ENCODE measurements around the gene GALNT14.

Gene GALNT14

GRCh38 chr2:31008561-31009114 lies 129.6 kb downstream of the GALNT14 start:
- DNase-seq (ENCODE audit: low spot score), result no peak

GRCh38 chr2:31004257-31004656 lies 134.0 kb downstream of the GALNT14 start:
- no peak for DNase-seq (ENCODE audit: low spot score)

- DNase-seq (ENCODE audit: low spot score), result no peak
Measured at GRCh38 chr2:31003749-31004148, 134.5 kb downstream of the GALNT14 start.

GRCh38 chr2:31002537-31003150 lies 135.6 kb downstream of the GALNT14 start:
- no peak for DNase-seq (ENCODE audit: low spot score)

- no peak for DNase-seq (ENCODE audit: low spot score)
Measured at GRCh38 chr2:31000970-31001369, 137.3 kb downstream of the GALNT14 start.

- no peak for DNase-seq (ENCODE audit: low spot score)
Measured at GRCh38 chr2:30998672-30999071, 139.6 kb downstream of the GALNT14 start.

- no peak for DNase-seq (ENCODE audit: low spot score)
Measured at GRCh38 chr2:30997979-30998378, 140.3 kb downstream of the GALNT14 start.

- DNase-seq (ENCODE audit: low spot score), result no peak
Measured at GRCh38 chr2:30994227-30995056, 143.8 kb downstream of the GALNT14 start.

GRCh38 chr2:30992781-30993180 lies 145.5 kb downstream of the GALNT14 start:
- no peak for DNase-seq (ENCODE audit: low spot score)

GRCh38 chr2:30990671-30991070 lies 147.6 kb downstream of the GALNT14 start:
- no peak for DNase-seq (ENCODE audit: low spot score)

GRCh38 chr2:30990176-30990575 lies 148.1 kb downstream of the GALNT14 start:
- DNase-seq (ENCODE audit: low spot score), result no peak

GRCh38 chr2:30989746-30990145 lies 148.5 kb downstream of the GALNT14 start:
- DNase-seq (ENCODE audit: low spot score), result no peak

- no peak for DNase-seq (ENCODE audit: low spot score)
Measured at GRCh38 chr2:30987566-30987965, 150.7 kb downstream of the GALNT14 start.

- no peak for DNase-seq (ENCODE audit: low spot score)
Measured at GRCh38 chr2:30986231-30986580, 152.0 kb downstream of the GALNT14 start.

- DNase-seq (ENCODE audit: low spot score), result no peak
Measured at GRCh38 chr2:30985493-30986230, 152.6 kb downstream of the GALNT14 start.

- no peak for DNase-seq (ENCODE audit: low spot score)
Measured at GRCh38 chr2:30984148-30984547, 154.1 kb downstream of the GALNT14 start.

- no peak for DNase-seq (ENCODE audit: low spot score)
Measured at GRCh38 chr2:30981510-30981909, 156.7 kb downstream of the GALNT14 start.

- no peak for DNase-seq (ENCODE audit: low spot score)
Measured at GRCh38 chr2:30981096-30981495, 157.1 kb downstream of the GALNT14 start.

GRCh38 chr2:30979822-30980245 lies 158.4 kb downstream of the GALNT14 start:
- no peak for DNase-seq (ENCODE audit: low spot score)

GRCh38 chr2:30978854-30979253 lies 159.4 kb downstream of the GALNT14 start:
- DNase-seq (ENCODE audit: low spot score), result no peak

- DNase-seq (ENCODE audit: low spot score), result no peak
Measured at GRCh38 chr2:30978044-30978443, 160.2 kb downstream of the GALNT14 start.

GRCh38 chr2:30975156-30975555 lies 163.1 kb downstream of the GALNT14 start:
- no peak for DNase-seq (ENCODE audit: low spot score)

- no peak for DNase-seq (ENCODE audit: low spot score)
Measured at GRCh38 chr2:30974554-30974953, 163.7 kb downstream of the GALNT14 start.

All from HuH-7.5 (cell line).